Breast epithelium (tissue), 3 donors: ENCODE results near the gene WNT3.

Experiments used
- POLR2AphosphoS5 ChIP-seq, 3 donors: sonication (generic); formaldehyde crosslinking; IDR thresholded peaks; one replicate each; pipeline ENCODE4 v1.6.1; 2017; ENCODE audit warnings: antibody characterized with exemption in 3 of 3
- TF ChIP-seq, protein P1 (sequence below), 3 donors: fragments of 450-650 bp; IDR thresholded peaks; one replicate each; pipeline ENCODE4 v1.5.1; 2016 to 2017; ENCODE audit warnings: antibody characterized with exemption in 3 of 3, mild to moderate bottlenecking in 3 of 3, moderate library complexity in 3 of 3

GRCh38 chr17:46769531-46770438, 48.7 kb downstream of the WNT3 start:
- no peak for TF ChIP-seq POLR2AphosphoS5 (IDR thresholded peaks at IDR 0.05)
- TF ChIP-seq, protein P1, sequence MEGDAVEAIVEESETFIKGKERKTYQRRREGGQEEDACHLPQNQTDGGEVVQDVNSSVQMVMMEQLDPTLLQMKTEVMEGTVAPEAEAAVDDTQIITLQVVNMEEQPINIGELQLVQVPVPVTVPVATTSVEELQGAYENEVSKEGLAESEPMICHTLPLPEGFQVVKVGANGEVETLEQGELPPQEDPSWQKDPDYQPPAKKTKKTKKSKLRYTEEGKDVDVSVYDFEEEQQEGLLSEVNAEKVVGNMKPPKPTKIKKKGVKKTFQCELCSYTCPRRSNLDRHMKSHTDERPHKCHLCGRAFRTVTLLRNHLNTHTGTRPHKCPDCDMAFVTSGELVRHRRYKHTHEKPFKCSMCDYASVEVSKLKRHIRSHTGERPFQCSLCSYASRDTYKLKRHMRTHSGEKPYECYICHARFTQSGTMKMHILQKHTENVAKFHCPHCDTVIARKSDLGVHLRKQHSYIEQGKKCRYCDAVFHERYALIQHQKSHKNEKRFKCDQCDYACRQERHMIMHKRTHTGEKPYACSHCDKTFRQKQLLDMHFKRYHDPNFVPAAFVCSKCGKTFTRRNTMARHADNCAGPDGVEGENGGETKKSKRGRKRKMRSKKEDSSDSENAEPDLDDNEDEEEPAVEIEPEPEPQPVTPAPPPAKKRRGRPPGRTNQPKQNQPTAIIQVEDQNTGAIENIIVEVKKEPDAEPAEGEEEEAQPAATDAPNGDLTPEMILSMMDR (IDR thresholded peaks at IDR 0.05): no peak
